DMS153 treated with DMSO at 0.1 percent for 48 hours (cell line): ENCODE results near the gene HAUS3.
"Not testable (repeated sequence)": the region's sequence is repeated elsewhere in the genome, so short reads cannot be mapped to it uniquely, and the experiment has no call there.

ENCODE experiments used
- DNase-seq: peaks from one replicate; lab custom pipeline; 2025; ENCODE audit not compliant: unreplicated experiment; lab: John Stamatoyannopoulos, UW

Gene HAUS3

GRCh38 chr4:2276581-2277325 lies 34.8 kb upstream of the HAUS3 start:
- no peak for DNase-seq

DNA sequence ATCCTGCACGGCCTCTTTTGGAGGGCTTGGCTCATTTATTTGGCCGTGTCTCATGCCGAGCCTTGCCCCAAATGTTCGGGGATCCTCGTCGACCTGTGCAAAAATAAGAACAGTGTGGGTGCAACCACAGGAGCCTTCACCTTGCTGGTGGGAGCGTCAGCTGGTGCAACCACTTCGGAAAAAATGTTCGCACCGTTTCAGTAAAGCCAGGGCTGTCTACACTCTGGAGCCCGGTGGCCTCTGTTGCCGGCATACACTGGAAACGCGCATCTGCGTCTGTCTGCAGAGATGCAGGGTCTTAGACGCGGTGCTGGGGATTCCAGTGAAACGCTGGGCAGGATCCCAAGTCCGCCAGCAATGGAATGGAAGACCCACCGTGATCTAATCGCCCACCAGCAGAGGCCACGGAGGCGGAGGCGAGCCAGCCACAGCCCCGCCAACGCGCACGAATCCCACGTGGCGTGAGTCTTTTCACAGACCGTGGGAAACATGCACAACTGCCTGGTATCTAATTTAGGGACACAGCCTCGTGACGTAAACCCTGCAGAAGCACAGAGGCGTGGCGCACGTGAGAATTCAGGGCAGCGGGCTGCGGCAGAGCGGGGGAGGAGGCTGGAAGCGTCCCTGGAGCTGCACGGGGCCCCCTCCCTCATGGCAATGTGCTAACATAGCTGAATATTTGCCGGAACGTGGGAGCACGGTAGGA lies 33.8 kb upstream of the HAUS3 start:
- DNase-seq: no peak

GRCh38 chr4:2275044-2275397 lies 33.1 kb upstream of the HAUS3 start:
- DNase-seq: not testable (repeated sequence)

GRCh38 chr4:2274320-2275043 lies 32.6 kb upstream of the HAUS3 start:
- no peak for DNase-seq

DNA sequence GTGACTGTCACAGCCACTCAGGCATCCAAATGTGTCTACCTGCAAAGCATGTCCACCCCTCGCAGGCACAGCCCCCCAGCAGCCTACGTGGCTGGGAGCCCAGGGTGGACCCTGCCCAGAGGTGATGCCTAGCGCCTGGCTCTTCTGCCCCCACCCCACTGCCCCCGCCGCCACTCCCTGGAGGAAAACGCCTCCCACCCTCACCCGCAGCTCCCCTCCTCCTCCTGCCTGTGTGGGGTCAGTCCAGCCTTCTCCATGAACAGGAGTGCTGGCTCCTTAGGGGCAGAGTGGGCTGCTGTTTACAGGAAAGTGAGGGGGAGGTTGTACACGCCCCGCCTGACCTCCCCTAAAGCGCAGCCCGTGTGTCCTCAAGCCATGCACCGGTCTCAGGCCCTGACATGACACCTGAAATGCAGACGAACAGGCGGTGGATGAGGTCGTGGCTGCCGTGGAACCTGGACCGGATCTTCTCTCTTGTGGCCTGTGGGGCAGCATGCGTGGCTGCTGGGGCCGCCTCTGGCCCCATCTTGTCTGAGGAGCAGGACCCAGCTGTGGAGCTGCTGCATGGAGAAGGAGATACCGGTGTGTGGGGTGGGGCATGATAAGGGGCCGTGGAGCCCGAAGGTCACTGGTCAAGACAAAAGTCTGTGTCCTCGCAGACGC lies 31.9 kb upstream of the HAUS3 start:
- no peak for DNase-seq

DNA sequence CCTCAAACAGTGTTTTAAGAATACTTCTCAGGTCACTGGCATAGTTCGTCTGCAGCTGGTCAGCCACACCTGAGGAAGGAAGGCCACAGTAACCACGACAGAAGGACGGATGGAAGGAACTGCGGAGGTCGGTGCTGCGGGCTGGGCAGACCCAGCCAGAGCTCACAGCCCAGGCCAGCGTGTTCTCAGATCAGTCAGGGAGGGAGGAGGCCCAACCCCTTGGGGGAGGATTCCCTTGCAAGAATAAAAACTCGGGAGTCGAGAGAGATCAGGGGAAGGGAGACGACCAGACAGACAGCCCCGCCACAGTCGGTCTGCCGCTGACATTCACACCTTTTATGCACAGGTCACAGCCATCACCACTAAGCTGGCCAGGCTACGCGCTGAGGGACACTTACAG lies 31.3 kb upstream of the HAUS3 start:
- DNase-seq: no peak

GRCh38 chr4:2272828-2273120 lies 30.9 kb upstream of the HAUS3 start:
- DNase-seq: no peak

- DNase-seq: no peak
Measured at GRCh38 chr4:2272026-2272827, 30.3 kb upstream of the HAUS3 start.

- DNase-seq: no peak
Measured at GRCh38 chr4:2271279-2272025, 29.5 kb upstream of the HAUS3 start.

DNA sequence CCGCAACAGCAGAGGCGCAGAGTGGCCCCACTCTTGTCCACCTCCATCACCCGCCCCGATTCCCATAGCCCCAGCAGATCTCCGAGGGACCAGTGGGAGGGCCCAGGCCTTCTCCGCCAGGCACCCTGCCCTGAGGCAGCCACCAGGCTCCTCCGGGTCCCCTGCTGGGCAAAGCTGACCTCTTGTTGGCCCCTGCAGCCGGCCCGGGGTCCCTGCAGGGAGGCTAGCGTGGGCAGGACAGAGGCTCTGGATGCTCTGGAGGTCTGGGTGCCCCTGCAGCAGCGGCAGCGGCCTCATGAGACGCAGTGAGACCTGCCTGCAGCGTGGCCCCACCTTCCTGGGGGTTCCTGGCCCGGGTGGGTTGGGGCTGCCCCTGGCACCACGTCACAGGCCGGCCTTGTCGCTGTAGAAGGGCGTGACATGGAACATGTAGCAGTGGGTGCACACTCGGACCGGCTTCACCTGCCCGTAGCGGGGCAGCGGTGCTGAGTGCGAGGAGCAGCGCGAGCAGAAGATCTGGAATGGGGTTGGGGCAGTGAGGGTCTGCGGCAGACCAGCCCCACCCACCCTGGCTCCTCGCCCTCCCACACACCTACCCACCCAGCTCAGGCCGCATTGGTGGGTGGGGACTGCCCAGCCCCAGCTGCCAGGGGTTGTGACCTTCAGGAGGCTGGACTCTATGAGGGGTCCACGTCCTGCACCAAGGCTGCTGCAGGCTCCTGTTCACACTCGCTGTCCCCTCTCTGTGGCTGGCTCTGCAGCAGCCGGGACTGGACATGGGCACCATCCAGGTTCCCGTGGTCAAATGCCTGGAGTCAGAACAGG lies 28.6 kb upstream of the HAUS3 start:
- no peak for DNase-seq

- no peak for DNase-seq
Measured at GRCh38 chr4:2269618-2270163, 27.8 kb upstream of the HAUS3 start.

DNA sequence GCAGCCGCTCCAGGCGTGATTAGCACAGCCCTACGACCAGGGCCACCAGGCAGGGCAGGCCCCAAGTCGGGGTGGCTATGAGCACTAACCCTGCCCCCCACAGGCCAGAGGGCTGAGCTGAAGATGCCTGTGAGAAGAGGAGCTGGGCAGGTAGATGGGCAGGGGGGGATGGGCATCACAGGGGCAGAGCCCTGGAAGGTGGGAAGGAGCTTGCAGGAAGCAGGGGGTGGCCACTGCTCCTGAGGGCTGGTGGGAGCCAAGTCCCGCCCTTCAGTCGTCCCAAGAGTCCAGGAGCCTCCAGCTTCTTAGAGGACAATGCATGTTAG lies 27.2 kb upstream of the HAUS3 start:
- no peak for DNase-seq

- no peak for DNase-seq
Measured at GRCh38 chr4:2268357-2269205, 26.7 kb upstream of the HAUS3 start.

DNA sequence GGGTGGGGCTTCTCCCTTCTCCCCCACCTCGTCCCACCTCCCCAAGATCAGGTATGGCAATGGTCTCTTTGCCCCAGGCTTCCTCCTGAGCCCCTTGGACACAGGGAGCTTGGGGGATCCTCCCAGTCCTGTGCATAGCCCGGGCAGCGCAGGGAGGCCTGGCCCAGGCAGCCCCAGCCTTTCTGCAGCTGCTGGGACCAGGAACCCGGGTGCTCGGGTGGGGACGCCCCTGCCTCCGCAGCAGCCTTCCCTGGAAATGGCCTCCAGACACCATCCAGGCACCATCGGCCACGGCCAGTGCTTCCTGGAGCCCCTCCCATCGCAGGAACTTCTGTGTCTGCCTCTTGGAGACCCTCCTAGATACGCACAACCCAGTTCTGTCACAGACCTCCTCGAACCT lies 25.9 kb upstream of the HAUS3 start:
- no peak for DNase-seq

DNA sequence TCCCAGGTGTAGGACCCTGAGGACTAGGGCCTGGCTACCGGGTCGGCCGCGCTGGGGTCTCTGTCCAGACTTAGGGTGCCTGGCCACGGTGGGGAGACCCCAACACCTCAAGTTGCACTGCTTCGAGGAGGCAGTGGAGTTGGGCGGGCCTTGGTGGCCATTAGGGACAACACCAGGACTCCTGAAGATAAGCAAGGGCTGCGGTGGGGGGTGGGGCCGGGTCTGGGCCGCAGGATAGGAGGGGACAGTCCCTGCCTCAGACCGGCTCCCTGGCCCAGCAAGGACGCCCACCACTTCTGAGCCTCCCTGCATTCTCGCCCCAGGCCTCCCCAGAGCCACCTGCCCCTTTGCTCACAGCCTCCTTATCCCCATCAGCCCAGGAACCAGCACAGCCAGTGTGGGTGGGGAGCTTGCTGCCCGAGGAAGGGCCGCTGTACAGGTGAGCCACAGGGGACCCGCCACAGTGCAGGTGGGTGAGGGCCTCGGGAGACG lies 25.4 kb upstream of the HAUS3 start:
- DNase-seq: no peak

GRCh38 chr4:2266821-2267220 lies 24.9 kb upstream of the HAUS3 start:
- DNase-seq: no peak

DNA sequence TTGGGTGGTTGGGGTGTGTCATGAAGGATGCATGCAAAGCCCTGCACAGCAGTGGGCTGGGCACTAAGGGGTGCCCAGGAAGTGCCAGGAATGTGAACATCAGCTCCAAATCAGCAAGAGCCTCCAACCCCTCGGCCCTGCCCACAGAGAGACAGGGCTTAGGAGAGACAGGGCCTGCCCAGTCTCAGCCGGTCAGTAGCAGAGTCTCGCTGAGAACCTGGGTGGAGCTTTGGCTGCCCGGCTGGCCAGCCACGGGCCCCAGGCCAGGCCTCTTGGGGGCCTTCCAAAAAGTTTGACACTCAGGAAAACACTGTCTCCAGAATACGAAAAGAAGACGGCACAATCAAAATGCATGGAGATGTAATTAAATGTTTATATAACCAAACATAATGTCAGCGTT lies 24.3 kb upstream of the HAUS3 start:
- DNase-seq: no peak
